B cell (primary cell): ENCODE data around the gene MLXIP.

Source experiments
- EZH2 ChIP-seq: IDR thresholded peaks from 2 replicates; pipeline ENCODE4 v1.6.1; 2012; ENCODE audit warnings: borderline replicate concordance, low read depth, mild to moderate bottlenecking, moderate library complexity, low read length; ENCODE audit not compliant: insufficient read depth, poor library complexity, severe bottlenecking
- TF ChIP-seq, protein P1 (sequence below): fragments of 200-600 bp; IDR thresholded peaks from one replicate; pipeline ENCODE4 v1.8.0; 2022; ENCODE audit warnings: antibody characterized with exemption, mild to moderate bottlenecking

DNA sequence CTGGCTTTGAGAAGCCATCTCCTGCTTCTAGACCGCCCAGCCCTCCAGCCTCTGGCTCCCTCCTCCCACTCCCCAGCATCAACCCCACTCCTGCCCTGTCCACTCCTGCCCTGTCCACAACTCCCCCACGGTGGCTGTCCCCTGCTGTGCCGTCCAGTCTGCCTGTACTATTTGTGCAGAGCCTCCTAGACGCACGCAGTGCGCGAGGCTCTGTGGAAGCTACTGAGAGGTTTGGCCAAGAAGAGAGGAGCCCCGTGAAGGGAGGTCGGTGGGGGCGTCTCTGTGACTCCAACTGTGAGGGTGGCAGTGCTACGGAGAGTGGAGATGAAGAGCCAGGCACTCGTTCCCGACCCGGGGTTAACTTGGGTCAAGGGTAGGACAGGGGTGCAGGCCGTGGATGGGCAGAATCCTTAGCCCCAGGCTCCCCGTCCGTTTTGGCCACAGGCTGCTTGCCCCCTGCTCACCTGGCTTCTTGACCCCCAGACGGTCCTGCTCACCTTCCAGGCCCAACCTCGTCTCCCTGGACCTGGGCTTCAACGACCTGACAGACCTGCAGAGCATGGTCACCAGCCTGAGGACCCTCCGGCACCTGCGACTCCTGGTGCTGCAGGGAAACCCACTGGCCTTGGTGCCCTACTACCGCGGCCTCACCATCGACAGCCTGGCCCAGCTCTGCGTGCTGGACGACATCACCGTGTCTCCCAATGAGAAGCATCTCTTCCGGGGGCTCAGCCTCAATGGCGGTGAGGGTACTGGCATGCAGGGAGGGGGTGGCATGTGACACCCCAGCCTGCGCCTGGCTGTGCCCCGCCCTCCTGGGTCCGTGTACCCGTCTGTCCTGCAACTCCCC lies 111.3 kb downstream of the MLXIP start:
- TF ChIP-seq, protein P1, sequence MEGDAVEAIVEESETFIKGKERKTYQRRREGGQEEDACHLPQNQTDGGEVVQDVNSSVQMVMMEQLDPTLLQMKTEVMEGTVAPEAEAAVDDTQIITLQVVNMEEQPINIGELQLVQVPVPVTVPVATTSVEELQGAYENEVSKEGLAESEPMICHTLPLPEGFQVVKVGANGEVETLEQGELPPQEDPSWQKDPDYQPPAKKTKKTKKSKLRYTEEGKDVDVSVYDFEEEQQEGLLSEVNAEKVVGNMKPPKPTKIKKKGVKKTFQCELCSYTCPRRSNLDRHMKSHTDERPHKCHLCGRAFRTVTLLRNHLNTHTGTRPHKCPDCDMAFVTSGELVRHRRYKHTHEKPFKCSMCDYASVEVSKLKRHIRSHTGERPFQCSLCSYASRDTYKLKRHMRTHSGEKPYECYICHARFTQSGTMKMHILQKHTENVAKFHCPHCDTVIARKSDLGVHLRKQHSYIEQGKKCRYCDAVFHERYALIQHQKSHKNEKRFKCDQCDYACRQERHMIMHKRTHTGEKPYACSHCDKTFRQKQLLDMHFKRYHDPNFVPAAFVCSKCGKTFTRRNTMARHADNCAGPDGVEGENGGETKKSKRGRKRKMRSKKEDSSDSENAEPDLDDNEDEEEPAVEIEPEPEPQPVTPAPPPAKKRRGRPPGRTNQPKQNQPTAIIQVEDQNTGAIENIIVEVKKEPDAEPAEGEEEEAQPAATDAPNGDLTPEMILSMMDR = no peak
- no peak for TF ChIP-seq EZH2
